ENCODE data around the gene SLC25A44.

The SLC25A44 gene

DNA sequence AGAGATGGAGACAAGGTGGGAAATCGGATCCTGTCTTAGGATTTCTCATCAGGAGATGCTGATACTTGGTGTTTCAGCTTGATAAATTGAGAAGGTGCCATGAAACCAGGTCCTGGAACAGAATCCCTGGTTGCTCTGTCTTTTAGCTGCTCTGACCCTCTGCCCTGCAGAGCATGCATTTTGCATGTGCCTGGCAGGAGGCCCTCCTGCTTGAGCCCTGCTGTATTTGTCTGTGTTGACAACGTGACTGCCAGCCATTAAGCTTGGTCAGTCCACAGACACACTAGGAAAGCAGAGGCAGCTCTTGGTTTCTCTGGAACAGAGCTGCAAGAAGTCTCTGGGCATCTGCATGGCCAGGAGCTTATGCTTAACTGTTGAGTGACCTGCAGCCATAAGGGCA lies 2.5 kb downstream of the SLC25A44 start:
- no peak overlapping the region for H3K4me3 ChIP-seq (ENCODE audit: low read depth, low read length)
- TF ChIP-seq, protein P1, sequence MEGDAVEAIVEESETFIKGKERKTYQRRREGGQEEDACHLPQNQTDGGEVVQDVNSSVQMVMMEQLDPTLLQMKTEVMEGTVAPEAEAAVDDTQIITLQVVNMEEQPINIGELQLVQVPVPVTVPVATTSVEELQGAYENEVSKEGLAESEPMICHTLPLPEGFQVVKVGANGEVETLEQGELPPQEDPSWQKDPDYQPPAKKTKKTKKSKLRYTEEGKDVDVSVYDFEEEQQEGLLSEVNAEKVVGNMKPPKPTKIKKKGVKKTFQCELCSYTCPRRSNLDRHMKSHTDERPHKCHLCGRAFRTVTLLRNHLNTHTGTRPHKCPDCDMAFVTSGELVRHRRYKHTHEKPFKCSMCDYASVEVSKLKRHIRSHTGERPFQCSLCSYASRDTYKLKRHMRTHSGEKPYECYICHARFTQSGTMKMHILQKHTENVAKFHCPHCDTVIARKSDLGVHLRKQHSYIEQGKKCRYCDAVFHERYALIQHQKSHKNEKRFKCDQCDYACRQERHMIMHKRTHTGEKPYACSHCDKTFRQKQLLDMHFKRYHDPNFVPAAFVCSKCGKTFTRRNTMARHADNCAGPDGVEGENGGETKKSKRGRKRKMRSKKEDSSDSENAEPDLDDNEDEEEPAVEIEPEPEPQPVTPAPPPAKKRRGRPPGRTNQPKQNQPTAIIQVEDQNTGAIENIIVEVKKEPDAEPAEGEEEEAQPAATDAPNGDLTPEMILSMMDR (IDR thresholded peaks at IDR 0.05; ENCODE audit: low read depth, low read length): no peak

DNA sequence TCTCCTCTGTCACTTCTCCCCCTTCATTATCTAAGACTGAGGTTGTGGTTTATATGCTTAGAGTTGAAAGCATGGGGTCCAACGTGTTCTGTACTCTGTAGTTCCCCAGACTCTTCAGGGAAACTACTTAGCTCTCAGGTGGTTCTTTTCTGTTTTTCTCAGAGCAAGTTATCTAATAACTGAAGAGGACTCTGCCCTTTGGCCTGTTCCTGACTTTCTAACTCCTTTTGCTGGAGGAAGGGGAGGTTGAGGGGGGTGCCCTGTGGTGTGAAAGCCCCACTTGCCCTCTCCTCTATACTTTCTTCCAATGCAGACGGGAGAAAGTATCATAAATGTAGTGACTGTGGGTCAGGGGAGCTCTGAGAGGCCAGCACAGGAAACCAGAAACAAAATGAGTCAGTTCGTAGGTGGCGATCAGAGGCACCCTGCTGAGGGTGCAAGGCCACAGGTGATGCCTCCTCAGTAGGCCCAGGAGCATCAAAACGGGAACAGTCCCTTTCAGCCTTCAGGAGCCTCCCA lies 5.0 kb downstream of the SLC25A44 start:
- TF ChIP-seq, protein P1 (IDR thresholded peaks at IDR 0.05; ENCODE audit: low read depth, low read length): no peak
- H3K4me3 ChIP-seq (ENCODE audit: low read depth, low read length): no peak overlapping the region

DNA sequence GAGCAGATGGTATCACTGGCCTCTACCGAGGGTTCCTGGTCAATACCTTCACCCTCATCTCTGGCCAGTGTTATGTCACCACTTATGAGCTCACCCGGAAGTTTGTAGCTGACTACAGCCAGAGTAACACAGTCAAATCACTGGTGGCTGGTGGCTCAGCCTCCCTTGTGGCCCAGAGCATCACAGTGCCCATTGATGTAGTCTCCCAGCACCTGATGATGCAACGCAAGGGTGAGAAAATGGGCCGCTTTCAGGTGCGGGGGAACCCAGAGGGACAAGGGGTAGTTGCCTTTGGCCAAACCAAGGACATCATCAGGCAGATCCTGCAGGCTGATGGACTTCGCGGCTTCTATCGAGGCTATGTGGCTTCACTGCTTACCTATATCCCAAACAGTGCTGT lies 6.1 kb downstream of the SLC25A44 start:
- H3K4me3 ChIP-seq (ENCODE audit: low read depth, low read length): no peak overlapping the region
- TF ChIP-seq, protein P1 (IDR thresholded peaks at IDR 0.05; ENCODE audit: low read depth, low read length): no peak

DNA sequence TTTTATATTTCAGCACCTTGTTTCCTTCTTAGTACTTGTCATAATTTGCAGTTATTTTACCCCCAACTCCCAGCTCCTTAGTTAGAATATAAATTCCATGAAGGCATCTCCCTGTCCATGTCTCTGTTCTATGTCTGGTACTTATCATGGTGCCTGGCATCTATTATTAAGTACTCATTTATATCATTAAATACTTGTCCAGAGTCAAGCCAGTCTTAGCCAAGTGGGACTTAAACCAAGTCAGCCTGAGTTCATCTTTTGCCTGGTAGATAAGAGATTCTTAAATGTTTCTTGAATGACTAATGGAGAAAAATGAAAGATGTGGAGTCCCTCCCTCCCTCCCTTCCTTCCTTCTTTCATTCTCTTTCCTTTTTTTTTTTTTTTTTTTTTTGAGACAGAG lies 9.4 kb downstream of the SLC25A44 start:
- TF ChIP-seq, protein P1 (IDR thresholded peaks at IDR 0.05; ENCODE audit: low read depth, low read length): no peak

DNA sequence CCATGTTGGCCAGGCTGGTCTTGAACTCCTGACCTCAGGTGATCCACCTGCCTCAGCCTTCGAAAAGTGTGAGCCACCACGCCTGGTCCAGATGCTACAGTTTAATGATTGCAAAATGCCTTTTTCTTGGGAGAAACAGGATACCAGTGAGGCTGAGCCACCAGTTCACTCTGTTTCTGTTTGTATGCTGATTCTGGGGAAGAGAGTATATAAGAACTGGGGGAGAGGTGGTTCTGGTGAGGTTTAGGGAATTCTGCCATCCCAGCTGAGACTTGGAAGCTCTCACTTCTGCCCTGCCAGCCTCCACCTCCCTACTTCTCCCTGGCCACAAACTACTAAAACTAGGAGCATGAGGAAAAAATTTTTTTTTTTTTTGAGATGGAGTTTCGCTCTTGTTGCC lies 10.8 kb downstream of the SLC25A44 start:
- TF ChIP-seq, protein P1 (IDR thresholded peaks at IDR 0.05; ENCODE audit: low read depth, low read length): no peak

More for the DNA sequence above, 9.4 kb downstream of the SLC25A44 start:
- H3K4me3 ChIP-seq (ENCODE audit: low read depth, low read length): no peak overlapping the region

DNA sequence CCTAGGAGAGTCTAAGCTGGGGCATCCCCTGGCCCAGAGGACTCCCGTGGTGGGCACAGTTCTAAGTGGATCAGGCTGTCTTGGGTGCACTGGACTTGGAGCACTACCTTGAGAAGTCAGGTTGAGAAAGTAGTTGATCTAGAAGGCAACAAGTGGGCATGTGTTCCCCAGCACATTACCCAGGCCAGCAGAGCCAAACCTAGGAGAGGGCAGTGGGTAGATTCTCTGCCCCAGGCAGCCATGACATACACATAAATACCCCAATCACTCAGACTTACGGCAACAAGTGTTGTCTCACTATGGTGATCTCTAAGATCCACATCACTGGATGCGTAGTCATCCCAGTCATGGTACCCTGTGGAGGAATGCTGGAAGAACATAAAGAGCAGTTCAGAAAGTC lies 17.3 kb downstream of the SLC25A44 start:
- TF ChIP-seq, protein P1 (IDR thresholded peaks at IDR 0.05; ENCODE audit: low read depth, low read length): no peak
- H3K4me3 ChIP-seq (ENCODE audit: low read depth, low read length): no peak overlapping the region

More for the DNA sequence above, 10.8 kb downstream of the SLC25A44 start:
- H3K4me3 ChIP-seq (ENCODE audit: low read depth, low read length): no peak overlapping the region

DNA sequence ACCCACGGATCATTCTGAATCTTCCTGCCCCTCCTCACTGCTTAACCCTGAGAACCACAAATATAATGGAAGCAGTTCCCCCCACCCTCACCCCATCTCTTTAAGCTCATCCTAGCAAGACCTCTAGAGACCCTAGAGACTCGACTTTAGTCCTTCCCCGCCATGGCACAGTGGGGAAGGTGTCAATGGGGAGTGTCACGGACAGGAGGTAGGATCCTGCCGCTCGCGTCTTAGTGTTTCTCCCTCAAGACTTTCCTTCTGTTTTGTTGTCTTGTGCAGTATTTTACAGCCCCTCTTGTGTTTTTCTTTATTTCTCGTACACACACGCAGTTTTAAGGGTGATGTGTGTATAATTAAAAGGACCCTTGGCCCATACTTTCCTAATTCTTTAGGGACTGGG lies 18.2 kb downstream of the SLC25A44 start:
- TF ChIP-seq, protein P1 (IDR thresholded peaks at IDR 0.05; ENCODE audit: low read depth, low read length): no peak
- peak overlapping the region; percentile 79 for H3K4me3 ChIP-seq (ENCODE audit: low read depth, low read length)

Data from WI38 (cell line).